NCI-H1436 (cell line): ENCODE results near the gene PCDHGA10.
A peak's percentile ranks its signal among the peaks of the same experiment; 100 is the strongest.
"Not testable (repeated sequence)": the region's sequence is repeated elsewhere in the genome, so short reads cannot be mapped to it uniquely, and the experiment has no call there.

Source experiments
- DNase-seq: peaks from one replicate; lab custom pipeline; 2025; lab: John Stamatoyannopoulos, UW

PCDHGA10 gene

DNA sequence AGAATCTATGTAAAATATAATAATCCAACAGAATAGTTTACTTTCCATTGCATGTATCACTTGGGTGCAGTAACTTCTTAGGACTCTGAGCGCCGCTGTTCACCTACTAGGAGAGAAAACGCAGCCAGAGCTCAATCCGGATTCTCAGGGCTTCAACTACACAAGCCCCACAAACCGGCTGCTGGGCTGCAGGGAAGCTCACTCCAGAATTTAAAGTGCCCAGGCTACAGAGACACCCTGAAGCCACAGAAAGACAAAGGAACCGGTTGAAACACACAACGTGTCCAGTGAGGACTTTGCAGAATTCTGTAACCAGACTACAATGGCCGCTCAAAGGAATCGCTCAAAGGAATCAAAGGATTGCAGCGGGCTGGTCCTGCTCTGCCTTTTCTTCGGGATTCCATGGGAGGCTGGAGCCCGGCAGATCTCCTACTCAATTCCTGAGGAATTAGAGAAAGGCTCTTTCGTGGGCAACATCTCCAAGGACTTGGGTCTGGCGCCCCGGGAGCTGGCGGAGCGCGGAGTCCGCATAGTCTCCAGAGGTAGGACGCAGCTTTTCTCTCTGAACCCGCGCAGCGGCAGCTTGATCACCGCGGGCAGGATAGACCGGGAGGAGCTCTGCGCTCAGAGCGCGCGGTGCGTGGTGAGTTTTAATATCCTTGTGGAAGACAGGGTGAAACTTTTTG, at the start of gene PCDHGA10:
Gene PCDHGA10, plus strand, starts transcription at position 134 of the 686 bp plus-strand sequence. Its CDS starts 189 bp downstream, at position 323.
- DNase-seq, result peak; percentile 30

DNA sequence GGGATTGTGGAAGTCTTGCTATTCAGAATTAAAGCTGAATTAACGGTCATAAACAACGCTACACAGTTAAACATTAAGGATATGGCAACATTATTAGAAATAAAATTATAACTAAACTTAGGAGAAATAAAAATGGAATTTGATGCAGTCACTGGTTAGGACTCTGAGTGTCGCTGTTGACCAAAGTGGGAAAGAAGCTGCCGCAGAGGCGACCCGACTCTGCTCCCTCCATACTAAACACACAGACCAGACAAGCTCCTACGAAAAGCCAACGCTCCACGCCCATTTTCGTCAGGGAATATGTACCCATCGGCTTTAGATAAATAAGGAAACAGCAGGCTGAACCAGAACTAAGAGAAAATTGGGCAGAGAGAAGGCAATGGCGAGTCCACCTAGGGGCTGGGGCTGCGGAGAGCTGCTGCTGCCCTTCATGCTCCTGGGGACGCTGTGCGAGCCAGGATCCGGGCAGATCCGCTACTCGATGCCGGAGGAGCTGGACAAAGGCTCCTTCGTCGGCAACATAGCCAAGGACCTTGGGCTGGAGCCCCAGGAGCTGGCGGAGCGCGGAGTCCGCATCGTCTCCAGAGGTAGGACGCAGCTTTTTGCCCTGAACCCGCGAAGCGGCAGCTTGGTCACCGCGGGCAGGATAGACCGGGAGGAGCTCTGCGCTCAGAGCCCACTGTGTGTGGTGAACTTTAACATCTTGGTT, 48.7 kb upstream of the PCDHGA10 start, which contains the start of gene PCDHGA5:
Gene PCDHGA5, plus strand, starts transcription at position 211 of the 709 bp plus-strand sequence. Its CDS starts 169 bp downstream, at position 380.
- DNase-seq, result no peak

DNA sequence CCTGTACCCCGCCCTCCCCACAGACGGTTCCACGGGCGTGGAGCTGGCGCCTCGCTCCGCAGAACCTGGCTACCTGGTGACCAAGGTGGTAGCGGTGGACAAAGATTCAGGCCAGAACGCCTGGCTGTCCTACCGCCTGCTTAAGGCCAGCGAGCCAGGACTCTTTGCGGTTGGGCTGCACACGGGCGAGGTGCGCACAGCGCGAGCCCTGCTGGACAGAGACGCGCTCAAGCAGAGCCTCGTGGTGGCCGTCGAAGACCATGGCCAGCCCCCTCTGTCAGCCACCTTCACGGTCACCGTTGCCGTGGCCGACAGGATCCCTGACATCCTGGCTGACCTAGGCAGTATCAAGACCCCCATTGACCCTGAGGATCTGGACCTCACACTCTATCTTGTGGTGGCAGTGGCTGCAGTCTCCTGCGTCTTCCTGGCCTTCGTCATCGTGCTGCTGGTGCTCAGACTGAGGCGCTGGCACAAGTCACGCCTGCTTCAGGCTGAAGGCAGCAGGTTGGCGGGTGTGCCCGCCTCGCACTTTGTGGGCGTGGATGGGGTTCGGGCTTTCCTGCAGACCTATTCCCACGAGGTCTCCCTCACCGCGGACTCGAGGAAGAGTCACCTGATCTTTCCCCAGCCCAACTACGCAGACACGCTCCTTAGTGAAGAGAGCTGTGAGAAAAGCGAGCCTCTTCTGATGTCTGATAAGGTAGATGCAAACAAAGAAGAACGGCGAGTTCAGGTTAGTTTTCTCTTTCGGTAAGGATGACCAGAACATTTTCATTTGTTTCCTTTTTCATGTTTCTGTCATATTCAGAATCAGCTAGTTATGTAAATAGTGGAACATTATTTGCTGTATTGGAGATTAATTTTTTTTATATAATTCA, 46.5 kb upstream of the PCDHGA10 start:
- no peak for DNase-seq

DNA sequence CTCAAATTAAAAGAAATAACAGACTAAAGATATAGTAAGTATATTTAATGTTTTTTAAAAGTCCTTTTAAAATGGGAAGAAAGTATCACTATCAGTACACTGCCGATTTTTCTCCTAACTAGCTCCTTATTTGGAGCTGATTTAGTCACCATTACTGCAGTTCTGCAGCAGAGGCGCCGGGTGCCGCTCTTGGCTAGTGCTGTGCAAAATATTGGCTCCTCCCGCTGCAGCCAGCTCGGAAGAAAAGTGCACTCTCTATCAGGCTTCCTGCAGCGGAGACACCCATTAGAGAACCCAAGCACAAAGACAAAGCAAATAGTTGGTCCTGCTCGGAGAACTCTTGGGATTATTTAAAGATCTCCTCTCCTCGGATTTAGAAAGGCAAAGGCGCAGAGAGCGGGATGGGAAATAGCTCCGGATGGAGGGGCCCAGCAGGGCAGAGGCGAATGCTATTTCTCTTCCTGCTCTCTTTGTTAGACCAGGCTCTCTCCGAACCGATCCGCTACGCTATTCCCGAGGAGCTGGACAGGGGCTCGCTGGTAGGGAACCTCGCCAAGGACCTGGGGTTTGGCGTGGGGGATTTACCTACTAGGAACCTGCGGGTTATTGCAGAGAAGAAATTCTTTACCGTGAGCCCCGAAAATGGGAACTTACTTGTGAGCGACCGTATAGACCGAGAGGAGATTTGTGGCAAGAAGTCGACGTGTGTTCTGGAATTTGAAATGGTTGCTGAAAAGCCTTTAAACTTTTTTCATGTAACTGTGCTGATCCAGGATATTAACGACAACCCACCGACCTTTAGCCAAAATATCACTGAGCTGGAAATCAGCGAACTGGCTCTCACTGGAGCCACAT, 42.6 kb upstream of the PCDHGA10 start, which contains the start of gene PCDHGB3:
Gene PCDHGB3, plus strand, starts transcription at position 249 of the 855 bp plus-strand sequence. Its CDS starts 153 bp downstream, at position 402.
- DNase-seq, result no peak

DNA sequence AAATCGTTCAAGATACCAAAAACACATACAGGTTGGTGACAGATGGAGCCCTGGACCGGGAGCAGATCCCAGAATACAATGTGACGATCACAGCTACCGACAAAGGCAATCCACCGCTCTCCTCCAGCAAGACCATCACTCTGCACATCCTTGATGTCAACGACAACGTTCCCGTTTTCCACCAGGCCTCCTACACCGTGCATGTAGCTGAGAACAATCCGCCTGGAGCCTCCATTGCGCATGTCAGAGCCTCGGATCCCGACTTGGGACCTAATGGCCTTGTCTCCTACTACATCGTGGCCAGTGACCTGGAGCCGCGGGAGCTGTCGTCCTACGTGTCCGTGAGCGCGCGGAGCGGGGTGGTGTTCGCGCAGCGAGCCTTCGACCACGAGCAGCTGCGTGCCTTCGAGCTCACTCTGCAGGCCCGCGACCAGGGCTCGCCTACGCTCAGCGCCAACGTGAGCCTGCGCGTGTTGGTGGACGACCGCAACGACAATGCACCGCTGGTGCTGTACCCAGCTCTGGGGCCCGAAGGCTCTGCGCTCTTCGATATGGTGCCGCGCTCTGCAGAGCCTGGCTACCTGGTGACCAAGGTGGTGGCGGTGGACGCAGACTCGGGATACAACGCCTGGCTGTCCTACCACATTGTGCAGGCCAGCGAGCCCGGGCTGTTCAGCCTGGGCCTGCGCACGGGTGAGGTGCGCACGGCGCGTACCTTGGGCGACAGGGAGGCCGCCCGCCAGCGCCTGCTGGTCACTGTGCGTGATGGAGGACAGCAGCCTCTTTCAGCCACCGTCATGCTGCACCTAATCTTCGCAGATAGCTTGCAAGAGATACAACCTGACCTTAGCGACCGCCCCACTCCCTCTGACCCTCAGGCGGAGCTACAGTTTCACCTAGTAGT, 41.0 kb upstream of the PCDHGA10 start:
- no peak for DNase-seq

DNA sequence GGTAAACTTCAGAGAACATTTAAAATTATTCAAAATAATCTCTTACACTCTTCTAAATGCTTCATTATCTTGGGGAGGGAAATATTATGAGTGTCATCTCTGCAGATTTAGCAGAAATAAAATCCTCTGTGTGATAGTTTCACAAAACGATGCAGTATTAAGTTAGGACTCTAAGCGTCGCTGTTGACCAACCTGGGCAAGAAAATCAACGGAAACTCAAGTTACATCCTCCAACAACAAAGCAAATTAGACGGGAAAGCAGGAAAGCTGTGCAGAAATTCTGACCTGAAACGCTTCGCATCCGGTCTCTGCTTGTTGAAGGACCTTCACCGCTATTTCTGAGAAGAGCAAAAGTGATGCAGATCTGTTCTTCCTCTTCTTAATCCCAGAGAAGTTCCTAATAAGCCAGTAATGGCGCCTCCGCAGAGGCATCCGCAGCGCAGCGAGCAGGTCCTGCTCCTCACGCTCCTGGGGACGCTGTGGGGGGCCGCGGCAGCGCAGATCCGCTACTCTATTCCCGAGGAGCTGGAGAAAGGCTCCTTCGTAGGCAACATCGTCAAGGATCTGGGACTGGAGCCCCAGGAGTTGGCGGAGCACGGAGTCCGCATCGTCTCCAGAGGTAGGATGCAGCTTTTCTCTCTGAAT, 39.0 kb upstream of the PCDHGA10 start, which contains the start of gene PCDHGA6:
Gene PCDHGA6, plus strand, starts transcription at position 219 of the 645 bp plus-strand sequence. Its CDS starts 193 bp downstream, at position 412.
- DNase-seq, result no peak

DNA sequence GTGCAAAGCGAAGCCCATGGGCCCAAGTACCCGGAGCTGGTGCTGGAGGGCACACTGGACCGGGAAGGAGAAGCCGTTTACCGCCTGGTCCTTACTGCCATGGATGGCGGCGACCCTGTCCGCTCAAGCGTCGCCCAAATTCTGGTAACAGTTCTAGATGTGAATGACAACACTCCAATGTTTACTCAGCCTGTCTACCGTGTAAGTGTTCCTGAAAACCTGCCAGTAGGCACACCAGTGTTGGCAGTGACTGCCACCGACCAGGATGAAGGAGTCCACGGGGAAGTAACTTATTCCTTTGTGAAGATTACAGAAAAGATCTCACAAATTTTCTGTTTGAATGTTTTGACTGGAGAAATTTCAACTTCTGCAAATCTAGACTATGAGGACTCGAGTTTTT, 38.2 kb upstream of the PCDHGA10 start:
- no peak for DNase-seq

DNA sequence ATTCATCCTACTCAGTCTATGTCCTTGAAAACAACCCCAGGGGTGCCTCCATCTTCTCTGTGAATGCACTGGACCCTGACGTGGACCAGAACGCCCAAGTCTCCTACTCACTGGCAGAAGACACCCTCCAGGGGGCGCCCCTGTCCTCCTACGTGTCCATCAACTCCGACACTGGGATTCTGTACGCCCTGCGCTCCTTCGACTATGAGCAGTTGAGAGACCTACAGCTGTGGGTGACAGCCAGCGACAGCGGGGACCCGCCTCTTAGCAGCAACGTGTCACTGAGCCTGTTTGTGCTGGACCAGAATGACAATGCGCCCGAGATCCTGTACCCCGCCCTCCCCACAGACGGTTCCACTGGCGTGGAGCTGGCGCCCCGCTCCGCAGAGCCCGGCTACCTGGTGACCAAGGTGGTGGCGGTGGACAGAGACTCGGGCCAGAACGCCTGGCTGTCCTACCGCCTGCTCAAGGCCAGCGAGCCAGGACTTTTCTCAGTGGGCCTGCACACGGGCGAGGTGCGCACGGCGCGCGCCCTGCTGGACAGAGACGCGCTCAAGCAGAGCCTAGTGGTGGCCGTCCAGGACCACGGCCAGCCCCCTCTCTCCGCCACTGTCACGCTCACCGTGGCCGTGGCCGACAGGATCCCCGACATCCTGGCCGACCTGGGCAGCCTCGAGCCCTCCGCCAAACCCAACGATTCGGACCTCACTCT, 37.2 kb upstream of the PCDHGA10 start:
- DNase-seq, result not testable (repeated sequence)

DNA sequence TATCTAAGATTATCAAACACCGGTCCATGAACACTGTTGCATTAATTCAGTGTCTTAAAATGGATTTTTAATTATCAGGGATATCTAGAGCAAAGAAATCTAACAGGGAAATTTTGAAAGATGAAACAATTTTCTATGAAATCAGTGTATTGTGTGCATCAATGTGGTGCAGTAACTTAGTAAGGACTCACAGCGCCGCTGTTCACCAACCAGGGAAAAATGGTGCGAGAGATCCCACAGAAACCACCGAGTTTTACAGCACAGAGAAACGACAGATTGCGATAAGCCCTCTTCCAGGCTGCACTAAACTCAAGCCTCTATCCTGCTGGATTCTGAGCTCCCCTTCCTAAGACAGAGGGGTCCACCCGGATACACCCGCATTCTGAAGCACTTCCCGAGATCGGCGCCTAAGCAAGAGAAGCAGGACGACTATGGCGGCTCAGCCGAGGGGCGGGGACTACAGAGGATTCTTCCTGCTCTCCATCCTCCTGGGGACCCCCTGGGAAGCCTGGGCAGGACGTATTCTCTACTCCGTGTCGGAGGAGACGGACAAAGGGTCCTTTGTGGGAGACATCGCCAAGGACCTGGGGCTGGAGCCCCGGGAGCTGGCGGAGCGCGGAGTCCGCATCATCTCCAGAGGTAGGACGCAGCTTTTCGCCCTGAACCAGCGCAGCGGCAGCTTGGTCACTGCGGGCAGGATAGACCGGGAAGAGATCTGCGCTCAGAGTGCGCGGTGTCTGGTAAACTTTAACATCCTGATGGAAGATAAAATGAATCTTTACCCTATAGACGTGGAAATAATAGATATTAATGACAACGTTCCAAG, 30.1 kb upstream of the PCDHGA10 start, which contains the start of gene PCDHGA7:
Gene PCDHGA7, plus strand, starts transcription at position 274 of the 826 bp plus-strand sequence. Its CDS starts 158 bp downstream, at position 432.
- no peak for DNase-seq

DNA sequence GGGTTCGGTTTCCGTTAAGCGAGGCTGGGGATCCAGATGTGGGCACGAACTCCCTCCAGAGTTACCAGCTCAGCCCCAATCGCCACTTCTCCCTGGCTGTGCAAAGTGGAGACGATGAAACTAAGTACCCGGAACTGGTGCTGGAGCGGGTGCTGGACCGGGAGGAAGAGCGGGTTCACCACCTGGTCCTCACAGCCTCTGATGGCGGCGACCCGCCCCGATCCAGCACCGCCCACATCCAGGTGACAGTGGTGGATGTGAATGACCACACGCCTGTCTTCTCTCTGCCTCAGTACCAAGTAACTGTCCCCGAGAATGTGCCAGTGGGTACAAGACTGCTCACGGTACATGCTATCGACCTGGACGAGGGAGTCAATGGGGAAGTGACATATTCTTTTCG, 29.4 kb upstream of the PCDHGA10 start:
- no peak for DNase-seq

DNA sequence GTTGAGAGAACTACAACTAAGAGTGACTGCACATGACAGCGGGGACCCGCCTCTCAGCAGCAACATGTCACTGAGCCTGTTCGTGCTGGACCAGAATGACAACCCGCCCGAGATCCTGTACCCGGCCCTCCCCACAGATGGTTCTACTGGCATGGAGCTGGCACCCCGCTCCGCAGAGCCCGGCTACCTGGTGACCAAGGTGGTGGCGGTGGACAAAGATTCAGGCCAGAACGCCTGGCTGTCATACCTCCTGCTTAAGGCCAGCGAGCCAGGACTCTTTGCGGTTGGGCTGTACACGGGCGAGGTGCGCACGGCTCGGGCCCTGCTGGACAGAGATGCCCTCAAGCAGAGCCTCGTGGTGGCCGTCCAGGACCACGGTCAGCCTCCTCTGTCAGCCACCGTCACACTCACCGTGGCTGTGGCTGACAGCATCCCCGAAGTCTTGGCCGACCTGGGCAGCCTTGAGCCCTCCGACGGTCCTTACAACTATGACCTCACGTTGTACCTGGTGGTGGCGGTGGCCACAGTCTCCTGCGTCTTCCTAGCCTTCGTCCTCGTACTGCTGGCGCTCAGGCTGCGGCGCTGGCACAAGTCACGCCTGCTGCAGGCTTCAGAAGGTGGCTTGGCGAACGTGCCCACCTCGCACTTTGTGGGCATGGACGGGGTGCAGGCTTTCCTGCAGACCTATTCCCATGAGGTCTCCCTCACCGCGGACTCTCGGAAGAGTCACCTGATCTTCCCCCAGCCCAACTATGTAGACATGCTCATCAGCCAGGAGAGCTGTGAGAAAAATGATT, 28.1 kb upstream of the PCDHGA10 start:
- DNase-seq, result no peak

DNA sequence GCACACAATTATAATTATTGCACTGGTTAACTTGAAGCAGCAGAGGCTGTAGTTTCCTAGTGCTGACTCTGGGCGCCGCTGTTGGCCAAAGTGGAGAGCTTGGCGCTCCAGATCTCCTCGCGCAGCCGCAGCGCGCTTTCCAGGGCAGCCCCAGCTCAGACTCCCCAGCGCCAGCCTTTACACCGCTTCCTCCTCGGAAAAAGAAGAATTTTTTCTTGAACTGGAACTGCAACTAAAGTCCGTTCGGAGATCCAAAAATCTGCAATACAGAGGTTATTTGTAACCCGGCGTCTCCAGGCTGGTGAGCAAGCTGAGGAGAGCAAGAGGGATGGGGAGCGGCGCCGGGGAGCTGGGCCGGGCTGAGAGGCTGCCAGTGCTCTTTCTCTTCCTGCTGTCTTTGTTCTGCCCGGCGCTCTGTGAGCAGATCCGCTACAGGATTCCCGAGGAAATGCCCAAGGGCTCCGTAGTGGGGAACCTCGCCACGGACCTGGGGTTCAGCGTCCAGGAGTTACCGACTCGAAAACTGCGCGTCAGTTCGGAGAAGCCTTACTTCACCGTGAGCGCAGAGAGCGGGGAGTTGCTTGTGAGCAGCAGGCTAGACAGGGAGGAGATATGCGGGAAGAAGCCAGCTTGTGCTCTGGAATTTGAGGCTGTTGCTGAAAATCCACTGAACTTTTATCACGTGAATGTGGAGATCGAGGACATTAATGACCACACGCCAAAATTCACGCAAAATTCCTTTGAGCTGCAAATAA, 25.1 kb upstream of the PCDHGA10 start, which contains the start of gene PCDHGB4:
Gene PCDHGB4, plus strand, starts transcription at position 142 of the 755 bp plus-strand sequence. Its CDS starts 187 bp downstream, at position 329.
- DNase-seq, result not testable (repeated sequence)

DNA sequence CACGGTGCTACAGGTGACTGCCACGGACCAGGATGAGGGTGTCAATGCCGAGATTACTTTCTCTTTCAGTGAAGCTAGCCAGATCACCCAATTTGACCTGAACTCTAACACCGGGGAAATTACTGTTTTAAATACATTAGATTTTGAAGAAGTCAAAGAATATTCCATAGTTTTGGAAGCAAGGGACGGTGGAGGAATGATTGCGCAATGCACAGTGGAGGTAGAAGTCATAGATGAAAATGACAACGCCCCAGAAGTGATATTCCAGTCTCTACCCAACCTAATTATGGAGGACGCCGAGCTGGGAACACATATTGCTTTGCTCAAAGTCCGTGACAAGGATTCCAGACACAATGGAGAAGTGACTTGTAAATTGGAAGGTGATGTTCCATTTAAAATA, 24.1 kb upstream of the PCDHGA10 start:
- no peak for DNase-seq

DNA sequence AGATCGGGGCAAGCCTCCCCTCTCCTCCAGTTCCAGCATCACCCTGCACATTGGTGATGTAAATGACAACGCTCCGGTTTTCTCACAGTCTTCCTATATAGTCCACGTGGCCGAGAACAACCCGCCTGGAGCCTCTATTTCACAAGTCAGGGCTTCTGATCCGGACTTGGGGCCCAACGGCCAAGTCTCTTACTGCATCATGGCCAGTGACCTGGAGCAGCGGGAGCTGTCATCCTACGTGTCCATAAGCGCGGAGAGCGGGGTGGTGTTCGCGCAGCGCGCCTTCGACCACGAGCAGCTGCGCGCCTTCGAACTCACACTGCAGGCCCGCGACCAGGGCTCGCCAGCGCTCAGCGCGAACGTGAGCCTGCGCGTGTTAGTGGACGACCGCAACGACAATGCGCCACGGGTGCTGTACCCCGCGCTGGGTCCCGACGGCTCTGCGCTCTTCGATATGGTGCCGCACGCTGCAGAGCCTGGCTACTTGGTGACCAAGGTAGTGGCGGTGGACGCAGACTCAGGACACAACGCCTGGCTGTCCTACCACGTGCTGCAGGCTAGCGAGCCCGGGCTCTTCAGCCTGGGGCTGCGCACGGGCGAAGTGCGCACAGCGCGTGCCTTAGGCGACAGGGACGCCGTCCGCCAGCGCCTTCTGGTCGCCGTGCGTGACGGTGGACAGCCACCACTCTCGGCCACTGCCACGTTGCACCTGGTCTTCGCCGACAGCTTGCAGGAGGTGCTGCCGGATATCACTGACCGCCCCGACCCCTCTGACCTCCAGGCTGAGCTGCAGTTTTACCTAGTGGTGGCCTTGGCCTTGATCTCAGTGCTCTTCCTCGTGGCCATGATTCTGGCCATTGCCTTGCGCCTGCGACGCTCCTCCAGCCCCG, 23.4 kb upstream of the PCDHGA10 start:
- DNase-seq, result no peak
